Measurements from ENCODE around the gene SLC22A23. TPM values are rescaled to one million over a fixed set of nuclear protein-coding genes. Genes with fewer than 3 reads are reported as not detected.

Gene SLC22A23
- total and polyA plus RNA-seq, 4 donors, result 4.9 to 45.4 (median 19.7) TPM

- Histone ChIP-seq H3K27me3 (ENCODE audit: control insufficient read depth in 4 of 4, insufficient read depth in 4 of 4, low read length in 3 of 4) (peaks cover 0 to 2% (median 0%) of the 10 kb centered on the region in 4 donors), H3K4me1 (ENCODE audit: control insufficient read depth in 4 of 4, insufficient read depth in 4 of 4, low read length in 3 of 4) (peaks cover 3 to 10% (median 6%) of the 10 kb centered on the region in 4 donors), H3K9me3 (ENCODE audit: control insufficient read depth in 4 of 4, low read length in 3 of 4) (no peaks in the 10 kb centered on the region), H3K4me3 (ENCODE audit: low read depth in 1 of 3, low read length in 3 of 3) (no peak overlapping the region), H3K27ac (ENCODE audit: low read depth in 1 of 2, low read length in 2 of 2) (no peak overlapping the region), H3K36me3 (ENCODE audit: control insufficient read depth in 4 of 4, insufficient read depth in 3 of 4, low read depth in 1 of 4, low read length in 3 of 4) (no peaks in the 10 kb centered on the region), H3K9ac (ENCODE audit: low read depth in 1 of 2, low read length in 2 of 2) (no peak overlapping the region)
- DNase-seq (ENCODE audit: low spot score), result no peak
- no peak for TF ChIP-seq FOXA2 (IDR thresholded peaks at IDR 0.05)
- TF ChIP-seq CTCF (IDR thresholded peaks at IDR 0.05; ENCODE audit: low read depth, low read length, missing input control), result no peak
- no peak for TF ChIP-seq MAX (IDR thresholded peaks at IDR 0.05)
- TF ChIP-seq JUND (IDR thresholded peaks at IDR 0.05), result no peak
- WGBS, result 74% methylated on average over 3 of the region's 3 CpGs
These were observed 220.8 kb downstream of the SLC22A23 start for GRCh38 chr6:3236005-3236404.

GRCh38 chr6:3235486-3235885 lies 221.4 kb downstream of the SLC22A23 start:
- 86% methylated on average over 2 of the region's 2 CpGs for WGBS
- DNase-seq (ENCODE audit: low spot score), result no peak
- Histone ChIP-seq H3K27ac (ENCODE audit: low read depth in 1 of 2, low read length in 2 of 2) (no peak overlapping the region), H3K27me3 (ENCODE audit: control insufficient read depth in 4 of 4, insufficient read depth in 4 of 4, low read length in 3 of 4) (peaks cover 0 to 2% (median 0%) of the 10 kb centered on the region in 4 donors), H3K9me3 (ENCODE audit: control insufficient read depth in 4 of 4, low read length in 3 of 4) (no peaks in the 10 kb centered on the region), H3K9ac (ENCODE audit: low read depth in 1 of 2, low read length in 2 of 2) (no peak overlapping the region), H3K4me3 (ENCODE audit: low read depth in 1 of 3, low read length in 3 of 3) (no peak overlapping the region), H3K4me1 (ENCODE audit: control insufficient read depth in 4 of 4, insufficient read depth in 4 of 4, low read length in 3 of 4) (peaks cover 3 to 14% (median 8%) of the 10 kb centered on the region in 4 donors), H3K36me3 (ENCODE audit: control insufficient read depth in 4 of 4, insufficient read depth in 3 of 4, low read depth in 1 of 4, low read length in 3 of 4) (no peaks in the 10 kb centered on the region)
- no peak for TF ChIP-seq RAD21 (IDR thresholded peaks at IDR 0.05)
- no peak for TF ChIP-seq EGR1 (IDR thresholded peaks at IDR 0.05; ENCODE audit: low read depth in 2 of 2)
- no peak for TF ChIP-seq GABPA (IDR thresholded peaks at IDR 0.05 in 1 of 2, conservative IDR thresholded peaks at IDR 0.05 in 1 of 2)
- no peak for TF ChIP-seq REST (IDR thresholded peaks at IDR 0.05)
- TF ChIP-seq FOXA2 (IDR thresholded peaks at IDR 0.05), result no peak
- TF ChIP-seq TAF1 (conservative IDR thresholded peaks at IDR 0.05), result no peak
- TF ChIP-seq ATF3 (IDR thresholded peaks at IDR 0.05), result no peak
- no peak for TF ChIP-seq FOXA1 (IDR thresholded peaks at IDR 0.05)

GRCh38 chr6:3233904-3234303 lies 222.9 kb downstream of the SLC22A23 start:
- WGBS, result 69% methylated on average over 3 of the region's 3 CpGs
- peaks cover 0 to 2% (median 0%) of the 10 kb centered on the region in 4 donors for H3K27me3 ChIP-seq (ENCODE audit: control insufficient read depth in 4 of 4, insufficient read depth in 4 of 4, low read length in 3 of 4)
- TF ChIP-seq REST (IDR thresholded peaks at IDR 0.05), result no peak
- TF ChIP-seq YY1 (IDR thresholded peaks at IDR 0.05), result no peak
- no peak for TF ChIP-seq TAF1 (conservative IDR thresholded peaks at IDR 0.05)
- TF ChIP-seq JUND (IDR thresholded peaks at IDR 0.05), result no peak
- TF ChIP-seq RXRA (IDR thresholded peaks at IDR 0.05), result no peak
- TF ChIP-seq ATF3 (IDR thresholded peaks at IDR 0.05), result no peak
- no peak for TF ChIP-seq NR2F2 (IDR thresholded peaks at IDR 0.05)
- no peak for TF ChIP-seq HNF4A (conservative IDR thresholded peaks at IDR 0.05)
- no peak for TF ChIP-seq RAD21 (IDR thresholded peaks at IDR 0.05)
- TF ChIP-seq GABPA (IDR thresholded peaks at IDR 0.05 in 1 of 2, conservative IDR thresholded peaks at IDR 0.05 in 1 of 2), result no peak
- TF ChIP-seq FOXA2 (IDR thresholded peaks at IDR 0.05), result no peak
- no peak for TF ChIP-seq HNF4G (IDR thresholded peaks at IDR 0.05)
- TF ChIP-seq MAX (IDR thresholded peaks at IDR 0.05), result no peak

More at GRCh38 chr6:3233904-3234303, 222.9 kb downstream of the SLC22A23 start:
- H3K9ac ChIP-seq (ENCODE audit: low read depth in 1 of 2, low read length in 2 of 2), result no peak overlapping the region
- H3K4me1 ChIP-seq (ENCODE audit: control insufficient read depth in 4 of 4, insufficient read depth in 4 of 4, low read length in 3 of 4), result peaks cover 3 to 24% (median 15%) of the 10 kb centered on the region in 4 donors
- no peaks in the 10 kb centered on the region for H3K9me3 ChIP-seq (ENCODE audit: control insufficient read depth in 4 of 4, low read length in 3 of 4)
- no peaks in the 10 kb centered on the region for H3K36me3 ChIP-seq (ENCODE audit: control insufficient read depth in 4 of 4, insufficient read depth in 3 of 4, low read depth in 1 of 4, low read length in 3 of 4)
- no peak overlapping the region for H3K4me3 ChIP-seq (ENCODE audit: low read depth in 1 of 3, low read length in 3 of 3)
- DNase-seq (ENCODE audit: low spot score), result no peak
- H3K27ac ChIP-seq (ENCODE audit: low read depth in 1 of 2, low read length in 2 of 2), result no peak overlapping the region
